HG02588 (cell line): ENCODE results near the gene PLPPR1.

Source experiments
- ATAC-seq: cut with Tn5 transposase; IDR thresholded peaks from one replicate; pipeline ENCODE4 v1.9.1; 2021; ENCODE audit warnings: mild to moderate bottlenecking, moderate library complexity; ENCODE audit not compliant: unreplicated experiment

PLPPR1 gene

GRCh38 chr9:101028346-101029314 lies at the start of gene PLPPR1:
TSS of gene PLPPR1 (plus strand) at chr9:101028727.
- no peak for ATAC-seq

- no peak for ATAC-seq
Measured at GRCh38 chr9:100989731-100990130, 38.8 kb upstream of the PLPPR1 start.

GRCh38 chr9:100990605-100991381 lies 37.7 kb upstream of the PLPPR1 start:
- no peak for ATAC-seq

GRCh38 chr9:100992632-100993031 lies 35.9 kb upstream of the PLPPR1 start:
- ATAC-seq, result no peak

- no peak for ATAC-seq
Measured at GRCh38 chr9:100999906-101000544, 28.5 kb upstream of the PLPPR1 start.

- ATAC-seq, result no peak
Measured at GRCh38 chr9:101005246-101005645, 23.3 kb upstream of the PLPPR1 start.

- ATAC-seq, result no peak
Measured at GRCh38 chr9:101014566-101014965, 14.0 kb upstream of the PLPPR1 start.

- ATAC-seq, result no peak
Measured at GRCh38 chr9:101018467-101018866, 10.1 kb upstream of the PLPPR1 start.

- no peak for ATAC-seq
Measured at GRCh38 chr9:101022704-101023103, 5.8 kb upstream of the PLPPR1 start.

- ATAC-seq, result no peak
Measured at GRCh38 chr9:101025940-101026339, 2.6 kb upstream of the PLPPR1 start.

- ATAC-seq, result no peak
Measured at GRCh38 chr9:101026824-101027223, 1.7 kb upstream of the PLPPR1 start.

GRCh38 chr9:101027236-101027635 lies 1.3 kb upstream of the PLPPR1 start:
- no peak for ATAC-seq

- no peak for ATAC-seq
Measured at GRCh38 chr9:101027733-101028345, 688 bp upstream of the PLPPR1 start.

GRCh38 chr9:101029315-101030085 lies 973 bp downstream of the PLPPR1 start:
- ATAC-seq, result no peak

- ATAC-seq, result no peak
Measured at GRCh38 chr9:101030086-101030391, 1.5 kb downstream of the PLPPR1 start.

- ATAC-seq, result no peak
Measured at GRCh38 chr9:101032426-101032825, 3.9 kb downstream of the PLPPR1 start.

- ATAC-seq, result no peak
Measured at GRCh38 chr9:101034222-101034621, 5.7 kb downstream of the PLPPR1 start.

- ATAC-seq, result no peak
Measured at GRCh38 chr9:101035098-101035497, 6.6 kb downstream of the PLPPR1 start.

GRCh38 chr9:101037430-101037829 lies 8.9 kb downstream of the PLPPR1 start:
- ATAC-seq, result no peak

GRCh38 chr9:101038488-101038887 lies 10.0 kb downstream of the PLPPR1 start:
- ATAC-seq, result no peak
